Neural cell (in vitro differentiated cells): ENCODE results near the gene SND1. TPM values are rescaled to one million over a fixed set of nuclear protein-coding genes. Genes with fewer than 3 reads are reported as not detected.

Experiments used
- H2AFZ ChIP-seq: fragments of 200-600, 300-800 bp; sonication (generic), shearing (Covaris generic); 2 replicates; pipeline ENCODE4 v1.6.0; 2014; ENCODE audit warnings: low read depth, mild to moderate bottlenecking, antibody characterized with exemption, low read length, moderate library complexity
- H3F3A ChIP-seq: fragments of 200-600 bp; shearing (Covaris generic); 2 replicates; pipeline ENCODE4 v1.6.1; 2016; ENCODE audit warnings: mild to moderate bottlenecking, moderate library complexity, mixed read lengths, antibody characterized with exemption, low read length; ENCODE audit not compliant: insufficient read depth, poor library complexity, severe bottlenecking
- H3K27ac ChIP-seq: fragments of 200-600, 300-800 bp; sonication (generic), shearing (Covaris generic); 2 replicates; pipeline ENCODE4 v1.5.1; 2014; ENCODE audit warnings: mild to moderate bottlenecking, low read length, moderate library complexity
- H3K27me3 ChIP-seq: fragments of 300-800, 200-600 bp; sonication (generic), shearing (Covaris generic); 2 replicates; pipeline ENCODE4 v1.6.0; 2014; ENCODE audit warnings: mild to moderate bottlenecking, low read depth, low read length, moderate library complexity; ENCODE audit not compliant: insufficient read depth
- H3K36me3 ChIP-seq: fragments of 300-800, 200-600 bp; sonication (generic), shearing (Covaris generic); 2 replicates; pipeline ENCODE4 v1.5.1; 2014; ENCODE audit warnings: mild to moderate bottlenecking, antibody characterized with exemption, low read length, moderate library complexity; ENCODE audit not compliant: insufficient read depth
- H3K4me2 ChIP-seq: fragments of 300-800, 200-600 bp; sonication (generic), shearing (Covaris generic); 2 replicates; pipeline ENCODE4 v1.6.0; 2014; ENCODE audit warnings: mild to moderate bottlenecking, low read length
- H3K4me3 ChIP-seq: fragments of 300-800, 200-600 bp; sonication (generic), shearing (Covaris generic); 2 replicates; pipeline ENCODE4 v1.5.1; 2014; ENCODE audit warnings: mild to moderate bottlenecking, low read length, moderate library complexity
- H3K79me2 ChIP-seq: fragments of 200-600 bp; shearing (Covaris generic); replicated peaks from 2 replicates; pipeline ENCODE4 v1.6.0; 2014; ENCODE audit warnings: mild to moderate bottlenecking, low read length, moderate library complexity; ENCODE audit not compliant: insufficient read depth
- H3K9ac ChIP-seq: fragments of 300-800, 200-600 bp; sonication (generic), shearing (Covaris generic); 2 replicates; pipeline ENCODE4 v1.6.1; 2016; ENCODE audit warnings: mild to moderate bottlenecking, low read length, mixed read lengths
- H3K9me2 ChIP-seq: fragments of 200-600 bp; shearing (Covaris generic); 2 replicates; pipeline ENCODE4 v1.6.1; 2016; ENCODE audit warnings: mild to moderate bottlenecking, low read length, mixed read lengths; ENCODE audit not compliant: insufficient read depth
- H3K9me3 ChIP-seq: fragments of 200-600, 300-800 bp; sonication (generic), shearing (Covaris generic); 2 replicates; pipeline ENCODE4 v1.6.1; 2016; ENCODE audit warnings: mild to moderate bottlenecking, mixed run types, low read length, moderate library complexity, mixed read lengths
- H4K20me1 ChIP-seq: fragments of 200-600 bp; shearing (Covaris generic); 2 replicates; pipeline ENCODE4 v1.6.1; 2016; ENCODE audit warnings: mild to moderate bottlenecking, mixed run types; ENCODE audit not compliant: insufficient read depth
- EP300 ChIP-seq: fragments of 450-650 bp; conservative IDR thresholded peaks from 2 replicates; pipeline ENCODE4 v1.6.1; 2014; ENCODE audit warnings: antibody characterized with exemption, mild to moderate bottlenecking, moderate library complexity; ENCODE audit not compliant: poor library complexity, severe bottlenecking
- EZH2 ChIP-seq: fragments of 200-600, 300-800 bp; shearing (Covaris generic), sonication (generic); IDR thresholded peaks from 2 replicates; pipeline ENCODE4 v1.6.1; 2014; ENCODE audit warnings: antibody characterized with exemption, low read length, borderline replicate concordance, mild to moderate bottlenecking; ENCODE audit not compliant: insufficient read depth, poor library complexity, severe bottlenecking
- MXI1 ChIP-seq: fragments of 450-650 bp; conservative IDR thresholded peaks from 2 replicates; pipeline ENCODE4 v1.6.1; 2014; ENCODE audit warnings: antibody characterized with exemption, mild to moderate bottlenecking; ENCODE audit not compliant: poor library complexity, severe bottlenecking
- POLR2AphosphoS5 ChIP-seq: IDR thresholded peaks from 2 replicates; pipeline ENCODE4 v1.6.1; 2012
- RAD21 ChIP-seq: fragments of 450-650 bp; conservative IDR thresholded peaks from 2 replicates; pipeline ENCODE4 v1.6.1; 2014; ENCODE audit warnings: antibody characterized with exemption, mild to moderate bottlenecking, moderate library complexity
- SMC3 ChIP-seq: fragments of 450-650 bp; conservative IDR thresholded peaks from 2 replicates; pipeline ENCODE4 v1.6.1; 2014; ENCODE audit warnings: antibody characterized with exemption, mild to moderate bottlenecking, moderate library complexity; ENCODE audit not compliant: poor library complexity
- TAF1 ChIP-seq: IDR thresholded peaks from 2 replicates; pipeline ENCODE4 v1.6.1; 2012; ENCODE audit warnings: low read depth
- polyA plus RNA-seq: library from polyadenylated mRNA; depleted of rRNA; stranded (reverse); fragments of >200 nt; gene quantifications from 2 replicates; pipeline ENCODE4 v1.2.3, GENCODE V29; 2014
- TF ChIP-seq, protein P1 (sequence below): fragments of 450-650 bp; IDR thresholded peaks from 2 replicates; pipeline ENCODE4 v1.5.1; 2014; ENCODE audit warnings: antibody characterized with exemption, mild to moderate bottlenecking, moderate library complexity; ENCODE audit not compliant: poor library complexity, severe bottlenecking
- TF ChIP-seq, protein P2 (sequence below): IDR thresholded peaks from 2 replicates; pipeline ENCODE4 v1.6.1; 2012; ENCODE audit warnings: borderline replicate concordance

The SND1 gene
- polyA plus RNA-seq, 1 donor from 2014 or later = 37.4 TPM

GRCh38 chr7:127979113-127979727, 327.2 kb downstream of the SND1 start:
- no peak overlapping the region for H3K27ac ChIP-seq
- no peaks in the 10 kb centered on the region for H4K20me1 ChIP-seq
- no peak for TF ChIP-seq EZH2

GRCh38 chr7:127979728-127980126, 327.7 kb downstream of the SND1 start:
- H3K4me3 ChIP-seq = no peak overlapping the region
- H3K27ac ChIP-seq = no peak overlapping the region

More at GRCh38 chr7:127979113-127979727, 327.2 kb downstream of the SND1 start:
- Histone ChIP-seq H3K36me3 (no peaks in the 10 kb centered on the region), H3K4me2 (no peak overlapping the region), H3K27me3 (no peaks in the 10 kb centered on the region), H3K9ac (no peak overlapping the region), H3K79me2 (no peaks in the 10 kb centered on the region), H3K4me3 (no peak overlapping the region), H3K9me3 (no peaks in the 10 kb centered on the region), H3K9me2 (no peaks in the 10 kb centered on the region), H3F3A (no peaks in the 10 kb centered on the region), H2AFZ (no peak overlapping the region)

More at GRCh38 chr7:127979728-127980126, 327.7 kb downstream of the SND1 start:
- Histone ChIP-seq H3K79me2 (no peaks in the 10 kb centered on the region), H3K36me3 (no peaks in the 10 kb centered on the region), H3K4me2 (no peak overlapping the region), H3F3A (no peaks in the 10 kb centered on the region), H3K9ac (no peak overlapping the region), H2AFZ (no peak overlapping the region), H4K20me1 (no peaks in the 10 kb centered on the region), H3K9me3 (no peaks in the 10 kb centered on the region), H3K27me3 (no peaks in the 10 kb centered on the region), H3K9me2 (no peaks in the 10 kb centered on the region)
- TF ChIP-seq, protein P1, sequence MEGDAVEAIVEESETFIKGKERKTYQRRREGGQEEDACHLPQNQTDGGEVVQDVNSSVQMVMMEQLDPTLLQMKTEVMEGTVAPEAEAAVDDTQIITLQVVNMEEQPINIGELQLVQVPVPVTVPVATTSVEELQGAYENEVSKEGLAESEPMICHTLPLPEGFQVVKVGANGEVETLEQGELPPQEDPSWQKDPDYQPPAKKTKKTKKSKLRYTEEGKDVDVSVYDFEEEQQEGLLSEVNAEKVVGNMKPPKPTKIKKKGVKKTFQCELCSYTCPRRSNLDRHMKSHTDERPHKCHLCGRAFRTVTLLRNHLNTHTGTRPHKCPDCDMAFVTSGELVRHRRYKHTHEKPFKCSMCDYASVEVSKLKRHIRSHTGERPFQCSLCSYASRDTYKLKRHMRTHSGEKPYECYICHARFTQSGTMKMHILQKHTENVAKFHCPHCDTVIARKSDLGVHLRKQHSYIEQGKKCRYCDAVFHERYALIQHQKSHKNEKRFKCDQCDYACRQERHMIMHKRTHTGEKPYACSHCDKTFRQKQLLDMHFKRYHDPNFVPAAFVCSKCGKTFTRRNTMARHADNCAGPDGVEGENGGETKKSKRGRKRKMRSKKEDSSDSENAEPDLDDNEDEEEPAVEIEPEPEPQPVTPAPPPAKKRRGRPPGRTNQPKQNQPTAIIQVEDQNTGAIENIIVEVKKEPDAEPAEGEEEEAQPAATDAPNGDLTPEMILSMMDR = no peak
- TF ChIP-seq TAF1 (no peak), EP300 (no peak), EZH2 (no peak), POLR2AphosphoS5 (no peak), SMC3 (no peak), MXI1 (no peak), RAD21 (no peak)
- TF ChIP-seq, protein P2, sequence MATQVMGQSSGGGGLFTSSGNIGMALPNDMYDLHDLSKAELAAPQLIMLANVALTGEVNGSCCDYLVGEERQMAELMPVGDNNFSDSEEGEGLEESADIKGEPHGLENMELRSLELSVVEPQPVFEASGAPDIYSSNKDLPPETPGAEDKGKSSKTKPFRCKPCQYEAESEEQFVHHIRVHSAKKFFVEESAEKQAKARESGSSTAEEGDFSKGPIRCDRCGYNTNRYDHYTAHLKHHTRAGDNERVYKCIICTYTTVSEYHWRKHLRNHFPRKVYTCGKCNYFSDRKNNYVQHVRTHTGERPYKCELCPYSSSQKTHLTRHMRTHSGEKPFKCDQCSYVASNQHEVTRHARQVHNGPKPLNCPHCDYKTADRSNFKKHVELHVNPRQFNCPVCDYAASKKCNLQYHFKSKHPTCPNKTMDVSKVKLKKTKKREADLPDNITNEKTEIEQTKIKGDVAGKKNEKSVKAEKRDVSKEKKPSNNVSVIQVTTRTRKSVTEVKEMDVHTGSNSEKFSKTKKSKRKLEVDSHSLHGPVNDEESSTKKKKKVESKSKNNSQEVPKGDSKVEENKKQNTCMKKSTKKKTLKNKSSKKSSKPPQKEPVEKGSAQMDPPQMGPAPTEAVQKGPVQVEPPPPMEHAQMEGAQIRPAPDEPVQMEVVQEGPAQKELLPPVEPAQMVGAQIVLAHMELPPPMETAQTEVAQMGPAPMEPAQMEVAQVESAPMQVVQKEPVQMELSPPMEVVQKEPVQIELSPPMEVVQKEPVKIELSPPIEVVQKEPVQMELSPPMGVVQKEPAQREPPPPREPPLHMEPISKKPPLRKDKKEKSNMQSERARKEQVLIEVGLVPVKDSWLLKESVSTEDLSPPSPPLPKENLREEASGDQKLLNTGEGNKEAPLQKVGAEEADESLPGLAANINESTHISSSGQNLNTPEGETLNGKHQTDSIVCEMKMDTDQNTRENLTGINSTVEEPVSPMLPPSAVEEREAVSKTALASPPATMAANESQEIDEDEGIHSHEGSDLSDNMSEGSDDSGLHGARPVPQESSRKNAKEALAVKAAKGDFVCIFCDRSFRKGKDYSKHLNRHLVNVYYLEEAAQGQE = no peak
